HG03039 (cell line): ENCODE measurements around the gene CIDEC.
"Not testable (repeated sequence)": the region's sequence is repeated elsewhere in the genome, so short reads cannot be mapped to it uniquely, and the experiment has no call there.

Experiments used
- ATAC-seq: cut with Tn5 transposase; IDR thresholded peaks from one replicate; pipeline ENCODE4 v1.9.1; 2021; ENCODE audit warnings: mild to moderate bottlenecking, moderate library complexity; ENCODE audit not compliant: unreplicated experiment

The CIDEC gene

GRCh38 chr3:9851383-9851782 is 28.7 kb downstream of the CIDEC start:
- not testable (repeated sequence) for ATAC-seq

- not testable (repeated sequence) for ATAC-seq
Observed at GRCh38 chr3:9848860-9849259, 31.2 kb downstream of the CIDEC start.

GRCh38 chr3:9847870-9848269 is 32.2 kb downstream of the CIDEC start:
- not testable (repeated sequence) for ATAC-seq

GRCh38 chr3:9846931-9847488 is 33.0 kb downstream of the CIDEC start:
- ATAC-seq = no peak

GRCh38 chr3:9846231-9846630 is 33.8 kb downstream of the CIDEC start:
- ATAC-seq = no peak

- ATAC-seq = peak; percentile 98
Observed at GRCh38 chr3:9843715-9844438, 36.2 kb downstream of the CIDEC start, which contains the start of gene RPUSD3. TSS of gene RPUSD3 (minus strand) at chr3:9844008. CDS start at chr3:9843990, 18 bp downstream.

- ATAC-seq = no peak
Observed at GRCh38 chr3:9841015-9841414, 39.0 kb downstream of the CIDEC start.

GRCh38 chr3:9838856-9839255 is 41.2 kb downstream of the CIDEC start:
- no peak for ATAC-seq

GRCh38 chr3:9837701-9838582 is 42.1 kb downstream of the CIDEC start:
- ATAC-seq = no peak

GRCh38 chr3:9834520-9835380 is 45.3 kb downstream of the CIDEC start:
- ATAC-seq = no peak

- ATAC-seq = no peak
Observed at GRCh38 chr3:9833078-9833477, 47.0 kb downstream of the CIDEC start.

- no peak for ATAC-seq
Observed at GRCh38 chr3:9831253-9831652, 48.8 kb downstream of the CIDEC start.

GRCh38 chr3:9828801-9829755 is 51.0 kb downstream of the CIDEC start:
- no peak for ATAC-seq

- ATAC-seq = no peak
Observed at GRCh38 chr3:9826815-9827573, 53.1 kb downstream of the CIDEC start.

GRCh38 chr3:9825451-9826040 is 54.5 kb downstream of the CIDEC start:
- no peak for ATAC-seq

- ATAC-seq = no peak
Observed at GRCh38 chr3:9820946-9821345, 59.1 kb downstream of the CIDEC start.

GRCh38 chr3:9820543-9820942 is 59.5 kb downstream of the CIDEC start:
- no peak for ATAC-seq

- ATAC-seq = no peak
Observed at GRCh38 chr3:9818666-9819335, 61.3 kb downstream of the CIDEC start.
